Measurements from ENCODE around the gene TMEM255B.

DNA sequence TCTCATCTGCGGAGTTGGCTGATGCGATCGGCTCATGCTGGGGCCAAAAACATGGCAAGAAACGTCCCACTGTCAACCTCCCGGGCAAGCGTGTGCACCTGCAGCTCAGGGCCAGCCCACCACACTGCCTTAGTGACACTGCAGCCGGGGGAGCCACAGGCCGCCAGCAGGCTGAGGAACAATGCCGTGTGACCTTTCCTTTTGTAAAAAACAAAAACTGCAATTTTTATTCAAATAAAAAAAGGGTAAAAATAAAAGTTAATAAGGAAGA lies 18.8 kb upstream of the TMEM255B start:
- no peak for TF ChIP-seq POLR2A (IDR thresholded peaks at IDR 0.05)
- TF ChIP-seq, protein P1, sequence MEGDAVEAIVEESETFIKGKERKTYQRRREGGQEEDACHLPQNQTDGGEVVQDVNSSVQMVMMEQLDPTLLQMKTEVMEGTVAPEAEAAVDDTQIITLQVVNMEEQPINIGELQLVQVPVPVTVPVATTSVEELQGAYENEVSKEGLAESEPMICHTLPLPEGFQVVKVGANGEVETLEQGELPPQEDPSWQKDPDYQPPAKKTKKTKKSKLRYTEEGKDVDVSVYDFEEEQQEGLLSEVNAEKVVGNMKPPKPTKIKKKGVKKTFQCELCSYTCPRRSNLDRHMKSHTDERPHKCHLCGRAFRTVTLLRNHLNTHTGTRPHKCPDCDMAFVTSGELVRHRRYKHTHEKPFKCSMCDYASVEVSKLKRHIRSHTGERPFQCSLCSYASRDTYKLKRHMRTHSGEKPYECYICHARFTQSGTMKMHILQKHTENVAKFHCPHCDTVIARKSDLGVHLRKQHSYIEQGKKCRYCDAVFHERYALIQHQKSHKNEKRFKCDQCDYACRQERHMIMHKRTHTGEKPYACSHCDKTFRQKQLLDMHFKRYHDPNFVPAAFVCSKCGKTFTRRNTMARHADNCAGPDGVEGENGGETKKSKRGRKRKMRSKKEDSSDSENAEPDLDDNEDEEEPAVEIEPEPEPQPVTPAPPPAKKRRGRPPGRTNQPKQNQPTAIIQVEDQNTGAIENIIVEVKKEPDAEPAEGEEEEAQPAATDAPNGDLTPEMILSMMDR (IDR thresholded peaks at IDR 0.05): no peak

Measured in Peyer's patch (tissue), 4 donors.